HG03025 (cell line): ENCODE results near the gene LIPA.
"Not testable (repeated sequence)": the region's sequence is repeated elsewhere in the genome, so short reads cannot be mapped to it uniquely, and the experiment has no call there.

Source experiments
- ATAC-seq: cut with Tn5 transposase; IDR thresholded peaks from one replicate; pipeline ENCODE4 v1.9.1; 2021; ENCODE audit warnings: mild to moderate bottlenecking, moderate library complexity; ENCODE audit not compliant: unreplicated experiment, low FRiP score

Gene LIPA

DNA sequence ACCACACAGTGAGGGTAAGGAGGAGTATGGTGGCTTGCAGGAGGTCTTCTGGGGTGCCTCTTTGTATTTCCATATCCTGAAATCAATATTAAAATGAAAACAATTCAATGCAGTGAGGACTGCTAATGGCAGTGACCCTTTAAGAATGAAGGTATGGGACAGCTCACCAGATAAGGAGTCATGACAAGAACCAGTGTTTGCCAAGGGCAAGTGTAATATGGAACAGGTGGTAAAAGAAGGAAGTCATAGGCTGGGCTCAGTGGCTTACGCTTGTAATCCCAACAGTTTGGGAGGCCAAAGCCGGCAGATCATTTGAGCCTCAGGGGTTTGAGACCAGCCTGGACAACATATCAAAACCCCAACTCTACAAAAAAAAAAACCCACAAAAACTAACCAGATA lies 20.0 kb upstream of the LIPA start:
- no peak for ATAC-seq

GRCh38 chr10:89270153-89270483 lies 18.5 kb upstream of the LIPA start:
- no peak for ATAC-seq

- ATAC-seq: no peak
Measured at GRCh38 chr10:89269433-89270152, 18.0 kb upstream of the LIPA start.

DNA sequence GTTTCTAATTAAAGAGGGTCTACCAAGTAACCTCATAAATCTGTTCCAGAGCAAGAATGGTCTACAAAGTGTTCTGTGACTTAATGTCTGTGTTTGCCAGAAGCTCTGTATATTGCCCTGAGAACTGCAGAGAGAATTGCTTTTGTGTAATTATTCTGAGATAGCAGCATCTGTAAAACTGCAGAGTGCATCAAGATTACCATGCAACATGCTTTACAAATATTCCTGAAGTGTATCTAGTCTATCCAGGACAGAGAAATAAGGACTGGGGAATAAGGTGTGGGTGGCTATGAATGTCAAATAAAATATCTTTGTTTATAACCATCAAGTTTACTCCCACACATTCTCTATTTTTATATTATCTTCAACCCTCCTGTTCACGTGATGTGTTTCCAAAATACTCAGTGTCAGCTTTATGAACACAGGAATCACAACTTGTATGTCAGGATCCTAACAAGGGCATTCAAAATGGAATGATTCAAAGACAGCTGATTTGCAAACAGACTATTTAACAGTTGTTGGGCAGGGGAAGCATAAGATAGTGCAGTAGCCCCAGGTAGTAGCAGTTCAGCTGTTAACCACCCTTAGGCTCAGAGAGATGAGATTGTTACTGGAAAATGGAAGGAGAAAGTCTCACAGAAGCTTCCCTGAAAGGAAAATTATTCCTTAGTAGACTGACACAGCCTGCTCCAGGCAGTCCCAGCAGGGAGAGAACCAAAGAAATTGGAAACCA lies 15.3 kb upstream of the LIPA start:
- no peak for ATAC-seq

- ATAC-seq: no peak
Measured at GRCh38 chr10:89263531-89263930, 12.0 kb upstream of the LIPA start.

GRCh38 chr10:89263091-89263490 lies 11.5 kb upstream of the LIPA start:
- ATAC-seq: no peak

GRCh38 chr10:89262086-89263051 lies 10.8 kb upstream of the LIPA start:
- no peak for ATAC-seq

DNA sequence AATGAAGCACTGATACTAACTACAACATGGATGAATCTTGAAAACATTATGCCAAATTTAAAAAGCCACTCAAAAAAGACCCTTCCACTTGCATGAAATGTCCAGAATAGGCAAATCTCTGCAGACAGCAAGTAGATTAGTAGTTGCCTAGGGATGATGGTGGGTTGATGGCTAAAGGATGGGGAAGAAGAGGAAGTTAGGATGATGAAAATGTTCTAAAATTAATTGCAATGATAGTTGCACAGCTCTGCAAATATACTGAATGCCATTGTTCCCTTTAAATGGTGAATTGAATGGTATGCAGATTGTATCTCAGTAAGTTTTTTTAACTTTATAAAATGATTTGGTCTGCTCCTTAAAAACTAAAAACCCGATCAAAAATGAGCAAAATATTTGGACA lies 7.3 kb upstream of the LIPA start:
- no peak for ATAC-seq

DNA sequence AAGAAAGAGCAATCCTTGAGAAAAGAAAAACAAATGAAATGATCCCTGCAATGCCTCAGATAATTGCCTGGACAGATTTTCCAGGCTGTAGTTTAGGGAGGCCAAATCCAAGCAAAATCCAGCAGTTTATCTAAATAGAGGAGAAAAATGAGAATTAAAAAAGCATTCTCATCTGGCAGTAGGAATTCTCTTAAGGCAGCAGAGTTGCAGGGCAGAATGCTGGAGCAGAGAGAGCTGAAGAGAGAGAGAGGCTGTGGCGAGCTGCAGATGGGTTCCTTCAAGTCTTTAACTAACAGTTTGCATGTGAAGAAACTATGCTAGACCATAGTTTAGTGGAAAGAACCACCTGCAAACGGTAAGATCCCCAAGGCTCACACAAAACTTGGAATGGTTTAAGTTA lies 6.0 kb upstream of the LIPA start:
- no peak for ATAC-seq

DNA sequence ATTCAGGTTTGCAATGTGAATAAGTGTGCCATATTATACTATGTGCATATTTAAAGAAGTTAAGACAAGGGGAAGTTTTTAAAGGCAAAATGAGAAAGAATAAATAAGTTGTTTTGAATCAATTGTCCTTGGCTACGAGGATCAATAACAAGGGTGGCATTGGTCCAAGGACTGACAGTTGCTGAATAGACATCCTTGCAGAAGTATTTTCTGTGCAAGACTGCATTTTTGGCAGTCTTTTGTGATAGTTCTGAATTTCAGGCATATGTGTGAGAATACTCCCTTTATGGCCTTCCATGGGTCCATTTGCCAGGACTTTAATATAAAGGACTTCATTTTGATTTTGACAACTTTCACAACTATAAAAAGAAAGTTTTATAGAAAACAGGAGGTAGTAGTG lies 5.4 kb upstream of the LIPA start:
- ATAC-seq: no peak

GRCh38 chr10:89256340-89256739 lies 4.8 kb upstream of the LIPA start:
- no peak for ATAC-seq

- ATAC-seq: no peak
Measured at GRCh38 chr10:89255793-89256192, 4.2 kb upstream of the LIPA start.

- not testable (repeated sequence) for ATAC-seq
Measured at GRCh38 chr10:89255091-89255579, 3.6 kb upstream of the LIPA start.

- no peak for ATAC-seq
Measured at GRCh38 chr10:89252225-89252585, 630 bp upstream of the LIPA start.

GRCh38 chr10:89250865-89251408 lies 638 bp downstream of the LIPA start:
- no peak for ATAC-seq

GRCh38 chr10:89248990-89249389 lies 2.6 kb downstream of the LIPA start:
- ATAC-seq: no peak

GRCh38 chr10:89247623-89248022 lies 4.0 kb downstream of the LIPA start:
- ATAC-seq: not testable (repeated sequence)

DNA sequence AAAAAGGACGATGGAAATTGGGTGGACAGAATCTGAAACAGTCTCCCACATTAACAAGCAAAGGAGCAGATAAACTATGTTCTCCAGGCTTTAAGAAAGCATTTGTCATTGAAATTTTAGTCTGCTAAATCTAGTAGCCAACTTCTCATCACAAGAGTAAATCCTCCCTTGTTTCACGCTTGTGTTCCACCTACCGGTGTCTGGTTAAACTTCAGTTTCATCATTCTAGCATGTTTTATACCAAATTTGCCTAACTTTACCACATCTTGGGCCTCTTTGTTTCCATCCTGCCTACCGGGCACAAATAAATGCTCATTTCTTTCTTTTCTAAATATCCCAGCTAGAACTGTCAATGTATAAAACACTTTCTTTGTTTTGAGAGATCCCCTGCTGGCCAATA lies 5.8 kb downstream of the LIPA start:
- no peak for ATAC-seq

DNA sequence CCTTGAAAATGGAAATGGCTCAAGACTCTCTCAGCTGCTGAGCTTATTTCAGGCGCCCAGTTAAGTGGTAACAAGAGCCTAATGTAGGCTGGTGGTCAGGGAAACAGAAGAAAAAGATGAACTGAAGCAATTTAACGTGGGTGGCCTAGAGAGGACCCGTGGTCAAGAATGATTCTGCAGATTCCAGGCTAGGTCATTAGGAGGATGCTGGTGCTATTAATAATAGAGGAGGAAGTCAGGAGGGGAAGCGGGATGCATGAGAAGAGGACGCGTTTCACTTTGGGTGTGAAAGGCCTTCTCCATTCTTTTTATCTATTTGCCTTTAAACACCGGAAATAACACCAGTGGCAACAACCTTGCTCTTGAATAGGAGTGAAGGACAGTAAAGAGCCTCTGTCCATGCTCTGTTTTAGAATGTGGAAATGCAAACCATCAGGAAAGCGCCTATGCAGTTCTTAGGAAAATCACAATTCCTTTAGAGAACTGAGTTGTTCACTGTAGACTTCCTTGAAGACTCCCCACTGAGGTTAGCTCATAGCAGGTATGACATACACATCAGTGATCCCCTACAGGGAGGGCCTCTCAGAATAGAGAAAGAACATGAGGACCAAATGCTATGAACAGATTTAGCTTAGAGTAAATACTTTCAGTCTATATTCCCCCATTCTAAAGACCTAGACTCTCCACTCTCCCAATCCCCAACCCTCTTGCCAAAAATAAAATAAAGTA lies 8.6 kb downstream of the LIPA start:
- no peak for ATAC-seq

DNA sequence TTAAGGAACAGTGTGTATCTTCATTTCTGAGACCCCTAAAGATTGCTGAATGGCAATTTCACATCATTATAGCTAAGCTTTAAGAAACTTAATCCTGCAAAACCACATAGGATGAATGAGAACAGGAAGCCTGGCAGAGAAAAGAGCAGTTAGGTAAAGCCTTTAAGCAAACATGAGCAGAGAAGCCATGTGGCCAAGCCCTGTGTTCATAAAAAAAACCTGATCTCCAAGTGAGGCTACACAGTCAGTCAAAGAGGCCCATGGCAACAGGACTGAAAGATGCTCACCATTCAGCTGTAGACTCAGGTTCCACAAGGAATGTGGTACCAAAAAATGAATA lies 9.3 kb downstream of the LIPA start:
- ATAC-seq: no peak
